Ishikawa (cell line): Measurements from ENCODE around the gene SDHB.

Source experiments
- CEBPB ChIP-seq: IDR thresholded peaks from 2 replicates; pipeline ENCODE4 v1.6.1; 2012
- CREB1 ChIP-seq: IDR thresholded peaks from 2 replicates; pipeline ENCODE4 v1.6.1; 2012; ENCODE audit warnings: low read depth
- EGR1 ChIP-seq: IDR thresholded peaks from 2 replicates; pipeline ENCODE4 v1.6.1; 2012
- EP300 ChIP-seq: IDR thresholded peaks from 2 replicates; pipeline ENCODE4 v1.6.1; 2012; ENCODE audit warnings: borderline replicate concordance
- FOXM1 ChIP-seq: IDR thresholded peaks from 2 replicates; pipeline ENCODE4 v1.6.1; 2012; ENCODE audit warnings: low read depth, borderline replicate concordance
- MAX ChIP-seq: IDR thresholded peaks from 2 replicates; pipeline ENCODE4 v1.6.1; 2012
- NFIC ChIP-seq: IDR thresholded peaks from 2 replicates; pipeline ENCODE4 v1.6.1; 2012
- RAD21 ChIP-seq: IDR thresholded peaks from 2 replicates; pipeline ENCODE4 v1.6.1; 2012; ENCODE audit warnings: low read depth
- REST ChIP-seq: IDR thresholded peaks from 2 replicates; pipeline ENCODE4 v1.6.1; 2012; ENCODE audit warnings: low read depth, mild to moderate bottlenecking
- TAF1 ChIP-seq: IDR thresholded peaks from 2 replicates; pipeline ENCODE4 v1.6.1; 2012; ENCODE audit warnings: low read depth, mild to moderate bottlenecking
- TCF12 ChIP-seq: IDR thresholded peaks from 2 replicates; pipeline ENCODE4 v1.6.1; 2012; ENCODE audit warnings: low read depth
- TEAD4 ChIP-seq: IDR thresholded peaks from 2 replicates; pipeline ENCODE4 v1.6.1; 2012
- USF1 ChIP-seq: IDR thresholded peaks from 2 replicates; pipeline ENCODE4 v1.6.1; 2012
- YY1 ChIP-seq: IDR thresholded peaks from 2 replicates; pipeline ENCODE4 v1.6.1; 2012; ENCODE audit warnings: low read depth
- ZBTB7A ChIP-seq: IDR thresholded peaks from 2 replicates; pipeline ENCODE4 v1.6.1; 2012; ENCODE audit warnings: low read depth

Gene SDHB

GRCh38 chr1:16984717-16985116 is 69.1 kb downstream of the SDHB start:
- TF ChIP-seq USF1 = no peak
- no peak for TF ChIP-seq ZBTB7A
- TF ChIP-seq FOXM1 = no peak

- TF ChIP-seq TCF12 (no peak), NFIC (no peak), CEBPB (no peak), EGR1 (no peak), RAD21 (no peak), FOXM1 (no peak), MAX (no peak), YY1 (no peak), CREB1 (no peak), TEAD4 (no peak), TAF1 (no peak)
Measured at GRCh38 chr1:16983649-16984048, 70.2 kb downstream of the SDHB start.

- no peak for TF ChIP-seq TAF1
Measured at GRCh38 chr1:16982902-16983301, 70.9 kb downstream of the SDHB start.

- TF ChIP-seq ZBTB7A (no peak), MAX (no peak), FOXM1 (no peak), NFIC (no peak), EP300 (no peak), TEAD4 (no peak), REST (no peak), CREB1 (no peak), EGR1 (no peak), CEBPB (no peak), USF1 (no peak), RAD21 (no peak), YY1 (no peak), TCF12 (no peak), TAF1 (no peak)
Measured at GRCh38 chr1:16981269-16981849, 72.5 kb downstream of the SDHB start.

- no peak for TF ChIP-seq REST
- no peak for TF ChIP-seq EGR1
- no peak for TF ChIP-seq TCF12
- no peak for TF ChIP-seq RAD21
- TF ChIP-seq TEAD4 = no peak
- no peak for TF ChIP-seq CREB1
Measured at GRCh38 chr1:16980473-16981268, 73.2 kb downstream of the SDHB start, which contains the start of gene MFAP2. Gene MFAP2, minus strand, starts transcription at chr1:16980620. Its CDS starts 2,347 bp downstream, at chr1:16978273.
